GM21528 (cell line): ENCODE data around the gene PTPRN2.

Source experiments
- ATAC-seq: cut with Tn5 transposase; IDR thresholded peaks from one replicate; pipeline ENCODE4 v1.9.1; 2021; ENCODE audit warnings: mild to moderate bottlenecking, moderate library complexity; ENCODE audit not compliant: unreplicated experiment, low FRiP score

The PTPRN2 gene

GRCh38 chr7:158252837-158253669 lies 334.6 kb downstream of the PTPRN2 start:
- no peak for ATAC-seq

DNA sequence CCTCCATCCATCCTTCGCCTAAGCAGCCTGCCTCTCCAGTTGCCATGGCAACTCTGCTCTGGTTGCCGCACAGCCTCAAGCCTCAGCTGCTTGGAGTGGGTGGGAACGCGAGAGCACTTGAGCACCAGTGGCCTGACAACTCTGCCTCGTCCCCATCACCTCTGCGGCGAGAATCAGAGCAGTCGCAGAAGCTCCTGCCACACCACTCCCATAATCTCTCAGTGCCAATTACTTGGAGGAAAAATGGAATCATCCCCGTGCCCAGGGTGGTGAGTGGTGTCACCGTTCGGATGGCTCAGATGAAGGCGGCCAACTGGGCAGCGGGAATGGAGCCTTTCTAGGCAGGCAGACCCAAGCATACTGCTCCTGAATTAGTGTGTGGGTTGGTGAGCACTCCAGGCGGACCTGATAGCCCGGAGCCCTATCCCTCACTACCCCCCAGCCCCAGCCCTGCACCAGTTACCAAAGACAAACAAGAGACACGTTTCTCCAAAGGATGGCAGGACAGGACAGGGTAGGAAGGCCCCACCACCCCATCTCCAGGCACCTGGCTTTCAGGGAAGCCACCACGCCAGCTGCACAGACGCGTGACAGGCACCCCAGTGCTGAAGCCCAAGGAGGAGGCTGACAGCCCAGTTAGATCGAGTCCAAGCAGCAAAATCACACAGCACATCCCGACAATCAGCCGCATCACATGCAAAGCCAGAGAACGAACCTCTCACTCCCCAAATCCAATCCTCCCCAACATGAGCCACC lies 335.4 kb downstream of the PTPRN2 start:
- no peak for ATAC-seq

DNA sequence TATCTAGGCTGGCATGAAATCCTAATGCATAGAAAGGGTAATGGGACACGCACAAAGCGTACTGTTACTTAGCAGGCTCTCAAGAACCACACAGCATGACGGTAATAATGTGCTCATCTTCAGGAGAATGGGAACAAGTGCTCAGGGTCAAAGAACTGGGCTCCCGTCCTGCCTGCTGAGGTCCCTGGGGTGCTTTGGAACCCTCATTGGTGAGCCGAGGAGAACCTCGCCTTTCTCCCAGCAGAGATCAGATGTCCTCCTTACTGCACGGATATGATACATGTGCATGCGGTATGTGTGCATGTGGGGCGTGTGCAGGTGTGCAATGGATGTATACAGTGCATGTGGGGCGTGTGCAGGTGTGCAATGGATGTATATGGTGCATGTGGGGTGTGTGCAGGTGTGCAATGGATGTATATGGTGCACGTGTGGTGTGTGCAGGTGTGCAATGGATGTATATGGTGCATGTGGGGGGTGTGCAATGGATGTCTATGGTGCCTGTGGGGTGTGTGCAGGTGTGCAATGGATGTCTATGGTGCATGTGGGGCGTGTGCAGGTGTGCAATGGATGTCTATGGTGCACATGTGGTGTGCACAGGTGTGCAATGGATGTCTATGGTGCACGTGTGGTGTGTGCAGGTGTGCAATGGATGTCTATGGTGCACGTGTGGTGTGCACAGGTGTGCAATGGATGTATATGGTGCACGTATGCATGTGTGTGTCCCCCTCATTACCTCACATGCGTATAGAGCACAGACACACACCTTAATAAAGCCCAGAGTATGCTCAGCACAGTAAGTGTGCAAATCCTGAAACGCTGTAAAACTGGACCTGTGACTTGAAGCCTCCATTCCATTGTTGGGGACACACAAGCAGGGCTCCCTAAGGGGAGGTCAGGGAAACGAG lies 336.3 kb downstream of the PTPRN2 start:
- no peak for ATAC-seq

DNA sequence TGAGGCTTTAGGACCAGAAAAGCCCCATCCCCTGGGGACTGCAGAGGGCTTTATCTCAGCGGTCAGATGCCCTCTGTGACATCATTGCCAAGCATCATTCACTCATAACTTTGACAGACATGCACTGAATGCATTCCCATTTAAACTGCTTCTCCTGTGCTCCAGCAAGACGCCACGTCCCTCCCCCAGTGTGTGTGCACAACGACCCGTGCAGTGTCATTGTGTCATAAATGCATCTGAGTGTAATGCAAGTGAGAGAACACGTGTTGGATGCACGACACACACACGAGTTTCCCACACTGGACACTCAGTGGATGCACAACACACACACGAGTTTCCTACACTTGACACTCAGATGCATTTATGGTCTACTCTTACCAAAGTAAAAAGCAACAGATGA lies 337.9 kb downstream of the PTPRN2 start:
- no peak for ATAC-seq

DNA sequence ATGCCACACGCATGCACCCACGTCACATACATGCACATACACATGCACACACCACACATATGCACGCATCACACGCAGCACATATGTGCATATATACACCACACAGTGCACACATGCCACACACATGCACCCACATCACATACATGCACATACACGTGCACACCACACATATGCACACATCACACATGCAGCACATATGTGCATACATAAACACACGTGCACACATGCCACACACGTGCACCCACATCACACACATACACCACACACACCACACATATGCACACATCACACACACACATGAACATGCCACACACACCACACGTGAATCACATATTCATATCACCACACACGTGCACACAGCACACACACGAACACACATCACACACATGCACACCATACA lies 338.8 kb downstream of the PTPRN2 start:
- no peak for ATAC-seq

DNA sequence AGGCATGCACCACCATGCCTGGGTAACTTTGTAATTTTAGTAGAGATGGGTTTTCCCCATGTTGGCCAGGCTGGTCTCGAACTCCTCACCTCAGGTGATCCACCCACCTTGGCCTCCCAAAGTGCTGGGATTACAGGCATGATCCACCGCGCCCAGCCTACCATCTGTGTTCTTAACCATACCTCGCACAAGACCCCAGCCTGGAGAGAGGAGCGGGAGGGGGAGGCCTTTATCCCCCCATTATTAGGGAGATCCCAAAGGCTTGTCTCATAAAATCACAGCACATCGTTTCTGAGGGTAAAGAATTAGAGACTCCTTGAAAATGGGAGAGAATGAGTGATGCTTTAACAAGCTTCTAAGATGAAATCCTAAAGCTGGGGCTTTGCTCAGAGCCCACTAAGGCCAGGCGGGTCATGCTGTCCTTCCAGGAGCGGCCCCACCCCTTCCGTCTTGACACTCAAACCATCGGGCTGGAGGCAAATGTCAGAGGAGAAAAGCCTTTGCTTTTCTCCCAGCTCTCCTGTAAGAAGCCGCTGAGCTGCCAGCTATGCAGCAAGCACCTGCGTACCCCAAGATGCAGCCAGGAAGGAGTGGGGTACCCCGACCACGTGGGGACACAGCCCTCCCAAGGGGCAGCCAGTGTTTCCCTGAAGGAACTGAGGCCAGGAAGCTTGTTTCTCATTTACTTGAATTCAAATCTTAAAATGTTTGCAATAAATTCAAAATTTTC lies 339.7 kb downstream of the PTPRN2 start:
- ATAC-seq, result no peak

DNA sequence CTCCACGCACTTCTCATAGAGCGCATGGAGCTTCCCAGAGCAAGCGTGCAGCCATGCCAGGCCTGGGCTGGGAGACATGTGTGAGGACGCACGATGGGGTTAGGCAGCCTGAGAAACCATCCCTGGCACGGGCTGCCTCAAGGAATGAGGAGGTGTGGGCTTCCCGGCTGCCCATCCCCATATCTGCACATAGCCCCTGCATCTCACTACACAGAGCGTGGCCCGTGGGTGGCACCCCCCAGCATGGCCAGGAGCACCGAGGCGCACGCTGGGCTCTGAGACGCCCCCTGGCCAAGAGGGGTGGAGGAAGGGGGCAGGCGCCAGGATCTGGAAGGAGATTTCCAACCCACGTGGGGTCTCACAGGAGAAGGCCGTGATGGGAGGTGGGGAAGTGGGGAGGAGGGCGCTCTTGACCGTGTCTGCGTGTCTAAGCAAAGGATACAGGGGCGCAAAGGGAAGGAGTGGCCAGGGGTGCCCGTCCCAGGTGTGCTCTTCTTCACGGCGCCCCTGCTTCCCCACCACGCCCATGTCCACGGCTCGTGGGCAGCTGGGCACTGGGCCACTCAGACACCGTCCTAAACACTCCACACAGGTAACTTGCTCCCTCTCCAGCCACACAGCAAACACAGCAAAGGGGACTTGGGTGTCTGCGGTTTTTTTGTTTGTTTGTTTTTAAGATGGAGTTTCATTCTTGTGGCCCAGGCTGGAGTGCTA lies 340.5 kb downstream of the PTPRN2 start:
- ATAC-seq, result no peak

- ATAC-seq, result no peak
These were observed 341.2 kb downstream of the PTPRN2 start for GRCh38 chr7:158246272-158246959.

DNA sequence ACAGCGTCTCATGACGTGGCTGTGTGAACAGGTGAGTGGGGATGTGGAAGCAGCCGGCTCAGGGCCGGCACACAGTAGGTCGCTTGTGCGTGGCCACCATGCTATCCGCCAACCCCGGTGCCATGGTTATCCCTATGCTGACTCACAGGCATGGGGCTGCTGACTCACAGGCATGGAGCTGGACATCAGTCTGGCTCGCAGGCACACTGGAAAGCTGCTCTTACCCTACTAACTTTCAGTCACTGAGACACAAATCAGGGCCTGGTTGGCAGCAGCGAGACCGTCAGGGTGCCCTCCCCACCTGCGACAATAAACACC lies 341.9 kb downstream of the PTPRN2 start:
- no peak for ATAC-seq

- no peak for ATAC-seq
These were observed 342.5 kb downstream of the PTPRN2 start for GRCh38 chr7:158244873-158245723.

- no peak for ATAC-seq
These were observed 343.2 kb downstream of the PTPRN2 start for GRCh38 chr7:158244430-158244829.

- no peak for ATAC-seq
These were observed 345.7 kb downstream of the PTPRN2 start for GRCh38 chr7:158241919-158242318.

- no peak for ATAC-seq
These were observed 346.8 kb downstream of the PTPRN2 start for GRCh38 chr7:158240801-158241200.

DNA sequence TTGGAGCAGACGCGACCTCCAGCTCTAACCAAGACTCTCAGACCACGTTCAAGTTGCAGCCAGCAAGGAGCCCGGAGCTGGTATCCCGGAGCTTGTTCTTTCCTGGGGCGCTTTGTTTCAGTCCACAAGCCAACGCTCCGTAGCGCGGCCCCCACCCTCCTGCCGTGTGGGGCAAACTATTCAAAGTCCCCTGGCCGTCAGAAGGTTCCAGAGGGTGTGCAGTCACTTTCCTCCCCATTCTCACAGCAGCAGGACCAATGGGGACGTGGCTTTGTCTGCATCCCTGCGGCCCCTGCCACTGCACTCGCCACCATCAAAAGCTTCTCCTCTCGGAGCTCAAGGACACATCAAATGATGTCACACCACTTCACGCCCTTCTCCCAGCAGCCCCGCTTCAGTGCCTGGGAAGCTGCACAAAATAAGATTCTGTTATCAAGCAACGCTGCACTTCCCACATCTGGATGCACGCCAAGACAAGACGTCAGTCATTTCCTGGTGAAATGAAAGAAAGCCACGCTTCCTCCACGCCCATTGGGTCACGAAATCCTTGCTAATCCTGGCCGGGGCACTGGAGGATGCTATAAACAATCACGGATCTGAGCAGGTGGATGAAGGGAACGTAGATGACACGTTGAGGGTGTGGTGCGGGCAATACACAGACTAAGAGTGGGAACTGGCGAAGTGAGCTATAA lies 348.2 kb downstream of the PTPRN2 start:
- ATAC-seq, result no peak

DNA sequence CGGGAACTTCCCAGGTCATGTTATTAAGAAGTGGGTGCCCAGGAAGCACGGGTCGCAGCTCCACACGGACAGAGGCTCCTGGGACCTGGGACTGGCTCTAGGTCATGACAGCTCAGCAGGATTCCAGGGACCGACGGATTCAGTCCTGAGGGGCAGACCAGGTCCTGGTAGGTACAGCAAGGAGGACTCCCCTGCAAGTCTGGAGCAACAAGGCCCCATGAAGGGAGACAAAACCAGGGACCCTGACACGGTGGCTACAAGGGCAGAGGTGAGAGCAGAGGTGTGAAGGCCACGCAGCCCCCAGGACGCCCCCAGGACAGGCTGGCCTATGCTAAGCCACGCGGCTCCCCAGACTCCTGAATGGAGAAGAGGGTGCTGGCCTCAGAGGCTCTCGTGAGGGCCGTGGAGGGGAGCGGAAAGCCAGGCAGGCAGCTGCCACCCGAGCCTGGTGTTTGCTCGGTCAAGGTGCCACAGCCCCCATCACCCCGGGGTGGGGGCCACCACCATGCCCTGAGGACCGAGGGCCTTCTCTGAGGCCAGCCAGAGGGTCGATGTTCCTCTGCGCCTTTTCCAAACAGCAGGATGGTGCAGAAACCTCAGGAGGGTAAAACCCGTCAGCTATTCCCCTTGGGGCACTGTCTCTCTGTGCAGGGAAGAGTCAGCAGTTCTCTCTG lies 348.9 kb downstream of the PTPRN2 start:
- no peak for ATAC-seq

DNA sequence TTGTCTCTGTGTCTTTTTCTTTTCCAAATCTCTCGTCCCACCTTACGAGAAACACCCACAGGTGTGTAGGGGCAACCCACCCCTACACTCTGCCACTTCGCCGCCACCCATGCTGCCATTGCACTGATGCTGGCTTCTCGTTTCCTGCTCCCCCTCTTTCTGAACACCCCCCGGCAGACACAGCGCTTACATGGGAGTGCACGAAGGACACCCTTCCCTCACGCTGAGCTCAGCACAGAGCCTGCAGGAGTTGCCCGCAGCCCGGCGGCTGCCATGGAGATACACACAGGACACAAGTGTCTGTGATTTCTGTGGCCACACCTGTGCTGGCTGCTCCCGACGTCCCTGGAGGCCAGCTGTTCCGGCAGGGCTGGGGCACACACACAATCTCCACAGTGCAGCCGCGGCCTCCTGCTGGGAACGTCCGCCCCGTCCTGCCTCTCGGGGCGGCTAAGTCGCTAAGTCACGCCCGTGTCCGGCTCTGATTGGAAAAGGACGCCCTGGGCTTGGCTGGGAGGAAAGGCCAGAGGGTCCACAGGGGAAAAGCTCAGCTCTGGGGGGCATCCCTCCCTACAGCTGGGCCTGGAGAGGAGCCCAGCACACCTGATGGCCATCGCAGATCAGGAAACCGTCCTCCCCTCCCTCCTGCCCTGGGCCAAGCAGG lies 349.8 kb downstream of the PTPRN2 start:
- no peak for ATAC-seq

GRCh38 chr7:158236400-158236799 lies 351.2 kb downstream of the PTPRN2 start:
- no peak for ATAC-seq
